GM21825 (cell line): ENCODE results near the gene GRSF1.

ENCODE experiments used
- ATAC-seq: cut with Tn5 transposase; IDR thresholded peaks from one replicate; pipeline ENCODE4 v1.9.1; 2021; ENCODE audit warnings: mild to moderate bottlenecking, moderate library complexity; ENCODE audit not compliant: unreplicated experiment

GRSF1 gene

GRCh38 chr4:70768301-70768948 is 71.3 kb downstream of the GRSF1 start:
- ATAC-seq = no peak
